ENCODE data around the gene PKP3. TPM values are rescaled to one million over a fixed set of nuclear protein-coding genes. Genes with fewer than 3 reads are reported as not detected.

PKP3 gene
- total and polyA plus RNA-seq, 7 donors: 0.27 to 140 (median 57.1) TPM; not detected in 2

GRCh38 chr11:355581-356458 lies 38.2 kb upstream of the PKP3 start:
- TF ChIP-seq EP300 (IDR thresholded peaks at IDR 0.05): peak in 3 of 4 donors; percentile 70 to 75 (median 75)
- peak; percentile 19 to 44 for TF ChIP-seq POLR2A (IDR thresholded peaks at IDR 0.05)
- peak; percentile 68 to 91 (median 82) for TF ChIP-seq POLR2AphosphoS5 (IDR thresholded peaks at IDR 0.05)
- TF ChIP-seq CTCF (IDR thresholded peaks at IDR 0.05): no peak
- Histone ChIP-seq H3K4me1 (peaks cover 0 to 45% (median 37%) of the 10 kb centered on the region in 4 donors), H3K4me3 (peak overlapping the region; percentile 33 to 48 (median 46)), H3K9me3 (no peaks in the 10 kb centered on the region), H3K27ac (peak overlapping the region; percentile 98 to 100 (median 100)), H3K27me3 (peaks cover 0 to 16% (median 4%) of the 10 kb centered on the region in 3 donors), H3K36me3 (no peaks in the 10 kb centered on the region)
- intact Hi-C loops (cut with DNase I): loop anchor here (2.0 to 5.0 kb wide), 4 partner anchors 47 to 149 kb away; partner anchors contain the start of genes BET1L and RIC8A
- peak; percentile 99 for DNase-seq
- 3 to 5% methylated on average over 74 to 76 of the region's 76 CpGs for WGBS, 2 donors

GRCh38 chr11:356610-357009 lies 37.4 kb upstream of the PKP3 start:
- TF ChIP-seq POLR2A (IDR thresholded peaks at IDR 0.05): no peak
- TF ChIP-seq EP300 (IDR thresholded peaks at IDR 0.05): no peak
- TF ChIP-seq CTCF (IDR thresholded peaks at IDR 0.05): no peak
- peaks cover 0 to 45% (median 37%) of the 10 kb centered on the region in 4 donors for H3K4me1 ChIP-seq
- 80 to 82% methylated on average over 6 of the region's 6 CpGs for WGBS, 2 donors

GRCh38 chr11:357582-357981 lies 36.4 kb upstream of the PKP3 start:
- Histone ChIP-seq H3K4me3 (no peak overlapping the region), H3K27me3 (peaks cover 0 to 16% (median 4%) of the 10 kb centered on the region in 3 donors), H3K4me1 (peaks cover 0 to 40% (median 33%) of the 10 kb centered on the region in 4 donors), H3K9me3 (peaks cover 0 to 2% (median 0%) of the 10 kb centered on the region in 4 donors), H3K36me3 (no peaks in the 10 kb centered on the region), H3K27ac (no peak overlapping the region)
- intact Hi-C loops (cut with DNase I): loop anchor here (2.0 to 5.0 kb wide), 4 partner anchors 49 to 150 kb away; partner anchors contain the start of genes BET1L and RIC8A
- TF ChIP-seq POLR2A (IDR thresholded peaks at IDR 0.05): no peak
- no peak for TF ChIP-seq EP300 (IDR thresholded peaks at IDR 0.05)
- TF ChIP-seq POLR2AphosphoS5 (IDR thresholded peaks at IDR 0.05): no peak
- TF ChIP-seq CTCF (IDR thresholded peaks at IDR 0.05): no peak
- 95% methylated on average over 4 of the region's 4 CpGs for WGBS, 2 donors
- no peak for DNase-seq

More at GRCh38 chr11:356610-357009, 37.4 kb upstream of the PKP3 start:
- no peaks in the 10 kb centered on the region for H3K36me3 ChIP-seq
- DNase-seq: no peak
- intact Hi-C loops (cut with DNase I): loop anchor here (2.0 to 5.0 kb wide), 4 partner anchors 48 to 149 kb away; partner anchors contain the start of genes BET1L and RIC8A
- H3K9me3 ChIP-seq: peaks cover 0 to 2% (median 0%) of the 10 kb centered on the region in 4 donors
- H3K4me3 ChIP-seq: no peak overlapping the region
- no peak overlapping the region for H3K27ac ChIP-seq
- H3K27me3 ChIP-seq: peaks cover 0 to 16% (median 4%) of the 10 kb centered on the region in 3 donors

- DNase-seq: peak; percentile 69
- WGBS, 2 donors: 68 to 81% methylated on average over 34 of the region's 34 CpGs
- intact Hi-C loops (cut with DNase I): loop anchor here (5.0 kb wide), 3 partner anchors 89 to 151 kb away; partner anchors contain the start of genes BET1L and RIC8A
Measured at GRCh38 chr11:358129-358800, 35.7 kb upstream of the PKP3 start.

More at GRCh38 chr11:358129-358800, 35.7 kb upstream of the PKP3 start:
- H3K27me3 ChIP-seq: peaks cover 0 to 16% (median 4%) of the 10 kb centered on the region in 3 donors
- H3K4me3 ChIP-seq: peak overlapping the region in 1 of 4 donors; percentile 5
- H3K4me1 ChIP-seq: peaks cover 0 to 33% (median 27%) of the 10 kb centered on the region in 4 donors
- H3K36me3 ChIP-seq: no peaks in the 10 kb centered on the region
- H3K27ac ChIP-seq: peak overlapping the region in 1 of 4 donors; percentile 15
- no peak for TF ChIP-seq POLR2AphosphoS5 (IDR thresholded peaks at IDR 0.05)
- no peak for TF ChIP-seq EP300 (IDR thresholded peaks at IDR 0.05)
- no peak for TF ChIP-seq CTCF (IDR thresholded peaks at IDR 0.05)
- TF ChIP-seq POLR2A (IDR thresholded peaks at IDR 0.05): no peak
- H3K9me3 ChIP-seq: peaks cover 0 to 2% (median 0%) of the 10 kb centered on the region in 4 donors

Data from sigmoid colon (tissue), 7 donors.